ENCODE results near the gene ATF6B. TPM values are rescaled to one million over a fixed set of nuclear protein-coding genes. Genes with fewer than 3 reads are reported as not detected.
"Not testable (repeated sequence)": the region's sequence is repeated elsewhere in the genome, so short reads cannot be mapped to it uniquely, and the experiment has no call there.

The ATF6B gene
- total RNA-seq, 6 experiments from 2014 or later = 80.0 to 96.2 (median 88.7) TPM

DNA sequence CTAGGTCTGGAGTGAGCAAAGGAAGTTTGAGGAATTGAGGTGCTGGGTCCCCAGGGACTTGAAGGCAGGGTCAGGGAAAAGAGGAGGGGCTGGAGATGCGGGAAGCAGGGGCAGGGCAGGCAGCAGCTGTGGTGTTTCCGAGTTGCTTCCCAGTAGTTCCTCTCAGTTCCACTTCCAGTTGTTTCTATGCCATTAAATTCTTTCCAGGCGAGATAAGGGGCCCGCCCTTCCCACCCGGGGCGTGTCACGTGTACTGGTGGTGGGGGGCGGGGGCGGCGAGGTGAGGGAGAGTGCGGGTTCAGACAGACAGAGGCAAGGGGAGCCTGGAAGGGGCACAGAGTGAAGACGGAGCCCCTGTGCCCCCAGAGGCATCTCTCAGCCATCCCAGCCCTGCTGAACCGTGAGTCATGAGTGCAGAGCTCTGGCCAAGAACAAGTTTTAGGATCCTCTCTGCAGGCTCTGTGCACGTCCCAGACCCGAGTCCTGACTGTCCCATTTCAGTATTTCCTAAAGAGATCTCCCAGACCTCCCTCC lies 19.9 kb downstream of the ATF6B start:
- Mint-ChIP-seq H3K36me3 (ENCODE audit: low read depth) (peaks cover 19% of the 10 kb centered on the region), H3K9me3 (no peaks in the 10 kb centered on the region), H3K27ac (peak overlapping the region; percentile 57), H3K4me3 (peak overlapping the region; percentile 72), H3K27me3 (ENCODE audit: insufficient read depth) (peaks cover 16% of the 10 kb centered on the region), H3K4me1 (ENCODE audit: low read depth) (peaks cover 44% of the 10 kb centered on the region)
- TF ChIP-seq, protein P1, sequence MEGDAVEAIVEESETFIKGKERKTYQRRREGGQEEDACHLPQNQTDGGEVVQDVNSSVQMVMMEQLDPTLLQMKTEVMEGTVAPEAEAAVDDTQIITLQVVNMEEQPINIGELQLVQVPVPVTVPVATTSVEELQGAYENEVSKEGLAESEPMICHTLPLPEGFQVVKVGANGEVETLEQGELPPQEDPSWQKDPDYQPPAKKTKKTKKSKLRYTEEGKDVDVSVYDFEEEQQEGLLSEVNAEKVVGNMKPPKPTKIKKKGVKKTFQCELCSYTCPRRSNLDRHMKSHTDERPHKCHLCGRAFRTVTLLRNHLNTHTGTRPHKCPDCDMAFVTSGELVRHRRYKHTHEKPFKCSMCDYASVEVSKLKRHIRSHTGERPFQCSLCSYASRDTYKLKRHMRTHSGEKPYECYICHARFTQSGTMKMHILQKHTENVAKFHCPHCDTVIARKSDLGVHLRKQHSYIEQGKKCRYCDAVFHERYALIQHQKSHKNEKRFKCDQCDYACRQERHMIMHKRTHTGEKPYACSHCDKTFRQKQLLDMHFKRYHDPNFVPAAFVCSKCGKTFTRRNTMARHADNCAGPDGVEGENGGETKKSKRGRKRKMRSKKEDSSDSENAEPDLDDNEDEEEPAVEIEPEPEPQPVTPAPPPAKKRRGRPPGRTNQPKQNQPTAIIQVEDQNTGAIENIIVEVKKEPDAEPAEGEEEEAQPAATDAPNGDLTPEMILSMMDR (IDR thresholded peaks at IDR 0.05) = no peak
- DNase-seq = peak; percentile 29

DNA sequence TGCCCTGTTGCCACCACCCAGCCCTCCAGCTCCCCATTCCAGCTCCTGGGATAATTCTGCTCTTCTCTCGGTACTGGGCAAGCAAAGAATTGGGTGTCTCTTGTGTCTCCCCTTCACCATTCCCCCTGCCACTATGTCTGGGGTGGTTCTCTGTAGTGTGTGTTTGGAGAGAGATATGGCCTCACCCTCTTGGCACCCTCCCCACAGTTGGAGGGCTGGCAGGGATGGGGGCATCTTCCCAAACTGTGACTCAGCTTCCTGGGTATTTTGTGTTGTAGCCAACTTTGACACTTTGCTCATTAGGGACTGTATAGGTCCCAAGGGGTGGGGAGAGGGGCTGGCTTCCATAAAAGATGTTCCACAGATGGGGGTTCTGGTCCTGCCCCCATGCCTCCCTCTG lies 20.6 kb downstream of the ATF6B start:
- Mint-ChIP-seq H3K27ac (peak overlapping the region; percentile 57; the same call in 1 of the 2 replicates), H3K4me1 (ENCODE audit: low read depth) (peaks cover 37% of the 10 kb centered on the region), H3K4me3 (peak overlapping the region; percentile 72)

DNA sequence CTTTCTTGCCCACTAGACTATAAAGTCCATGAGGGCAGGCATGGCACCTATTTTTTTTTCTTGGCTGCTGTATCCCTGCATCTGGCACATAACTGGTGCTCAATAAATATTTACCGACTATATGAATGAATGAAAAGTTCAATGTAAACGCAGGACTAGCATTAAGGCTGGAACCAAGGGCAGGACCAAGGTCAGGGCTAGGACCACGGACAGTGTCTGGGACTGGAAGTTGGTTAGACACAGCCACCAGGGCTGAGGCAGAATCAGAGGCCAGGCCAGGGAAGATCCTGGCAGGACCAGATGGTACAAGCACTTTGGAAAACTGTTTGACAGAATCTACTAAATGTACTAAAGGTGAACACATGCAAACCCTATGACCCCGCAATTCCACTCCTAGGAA lies 22.6 kb downstream of the ATF6B start:
- Mint-ChIP-seq H3K36me3 (ENCODE audit: low read depth) (no peaks in the 10 kb centered on the region), H3K27me3 (ENCODE audit: insufficient read depth) (peaks cover 18% of the 10 kb centered on the region), H3K27ac (no peak overlapping the region), H3K4me1 (ENCODE audit: low read depth) (peaks cover 25% of the 10 kb centered on the region), H3K4me3 (no peak overlapping the region), H3K9me3 (no peaks in the 10 kb centered on the region)
- DNase-seq = no peak
- TF ChIP-seq, protein P1 (IDR thresholded peaks at IDR 0.05) = no peak

More for the DNA sequence above, 20.6 kb downstream of the ATF6B start:
- Mint-ChIP-seq H3K36me3 (ENCODE audit: low read depth) (peaks cover 16% of the 10 kb centered on the region), H3K27me3 (ENCODE audit: insufficient read depth) (peaks cover 16% of the 10 kb centered on the region), H3K9me3 (no peaks in the 10 kb centered on the region)
- DNase-seq = no peak
- TF ChIP-seq, protein P1 (IDR thresholded peaks at IDR 0.05) = no peak

DNA sequence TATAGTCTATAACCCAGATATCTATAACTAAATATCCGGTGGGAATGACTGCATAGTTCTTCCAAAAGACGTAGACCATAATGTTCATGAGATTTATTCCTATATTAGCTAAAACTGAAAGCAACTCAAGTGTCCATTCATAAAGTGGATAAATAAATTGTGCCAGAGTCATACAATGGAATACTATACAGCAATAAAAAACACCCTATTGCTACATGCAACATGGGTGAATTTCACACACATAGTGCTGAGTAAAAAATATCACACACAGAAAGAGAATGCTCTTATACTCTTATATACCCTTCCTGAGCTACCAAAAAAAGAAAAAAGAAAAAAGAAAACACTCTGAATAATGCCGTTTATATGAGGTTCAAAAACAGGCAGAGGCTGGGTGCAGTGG lies 25.8 kb downstream of the ATF6B start:
- no peak overlapping the region for H3K4me3 Mint-ChIP-seq
- no peak for DNase-seq
- H3K9me3 Mint-ChIP-seq = no peaks in the 10 kb centered on the region
- H3K27ac Mint-ChIP-seq = no peak overlapping the region
- H3K27me3 Mint-ChIP-seq (ENCODE audit: insufficient read depth) = peaks cover 22% of the 10 kb centered on the region
- TF ChIP-seq, protein P1 (IDR thresholded peaks at IDR 0.05) = no peak
- peaks cover 5% of the 10 kb centered on the region for H3K4me1 Mint-ChIP-seq (ENCODE audit: low read depth)
- no peaks in the 10 kb centered on the region for H3K36me3 Mint-ChIP-seq (ENCODE audit: low read depth)

DNA sequence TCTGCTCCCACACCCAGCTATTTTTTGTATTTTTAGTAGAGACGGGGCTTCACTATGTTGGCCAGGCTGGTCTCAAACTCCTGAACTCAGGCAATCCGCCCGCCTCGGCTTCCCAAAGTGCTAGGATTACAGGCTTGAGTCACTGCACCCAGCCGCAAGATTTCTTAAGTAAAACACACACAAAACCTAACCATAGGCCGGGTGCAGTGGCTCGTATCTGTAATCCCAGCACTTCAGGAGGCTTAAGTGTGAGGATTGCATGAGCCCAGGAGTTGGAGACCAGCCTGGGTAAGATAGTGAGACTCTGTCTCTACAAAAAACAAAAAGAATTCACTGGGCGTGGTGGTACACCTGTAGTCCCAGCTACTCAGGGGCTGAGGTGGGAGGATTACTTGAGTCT lies 27.8 kb downstream of the ATF6B start:
- not testable (repeated sequence) for H3K4me1 Mint-ChIP-seq (ENCODE audit: low read depth)

DNA sequence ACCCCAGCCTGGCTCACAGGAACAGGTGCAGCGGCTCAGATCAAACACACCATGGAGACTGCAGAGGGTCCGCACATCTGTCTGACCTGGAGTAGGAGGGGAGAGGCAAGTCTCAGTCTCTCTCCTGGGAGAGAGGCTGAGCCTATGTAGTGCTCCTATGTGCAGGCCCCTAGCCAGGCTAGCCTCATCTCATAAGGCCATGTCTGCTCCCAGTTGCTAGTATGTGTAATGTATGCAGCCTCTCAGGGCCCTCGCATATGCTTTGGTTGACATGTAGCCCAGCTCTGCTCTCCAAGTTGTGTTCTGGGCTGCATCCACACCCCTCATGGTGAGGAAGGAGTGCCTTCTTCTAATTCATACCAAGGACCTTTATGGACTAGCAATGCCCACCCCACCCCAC lies 30.7 kb downstream of the ATF6B start:
- peaks cover 21% of the 10 kb centered on the region; the same call in 1 of the 2 replicates for H3K27me3 Mint-ChIP-seq (ENCODE audit: insufficient read depth)
- H3K4me1 Mint-ChIP-seq (ENCODE audit: low read depth) = peaks cover 22% of the 10 kb centered on the region
- no peak overlapping the region for H3K27ac Mint-ChIP-seq
- TF ChIP-seq, protein P1 (IDR thresholded peaks at IDR 0.05) = no peak
- DNase-seq = no peak
- H3K9me3 Mint-ChIP-seq = no peaks in the 10 kb centered on the region
- no peak overlapping the region for H3K4me3 Mint-ChIP-seq
- H3K36me3 Mint-ChIP-seq (ENCODE audit: low read depth) = no peaks in the 10 kb centered on the region

More for the DNA sequence above, 27.8 kb downstream of the ATF6B start:
- H3K36me3 Mint-ChIP-seq (ENCODE audit: low read depth); H3K9me3 Mint-ChIP-seq; H3K27ac Mint-ChIP-seq; H3K4me3 Mint-ChIP-seq; DNase-seq: not testable (repeated sequence)
- H3K27me3 Mint-ChIP-seq (ENCODE audit: insufficient read depth) = peaks cover 25% of the 10 kb centered on the region
